ENCODE data around the gene CYP3A4.
"Not testable (repeated sequence)": the region's sequence is repeated elsewhere in the genome, so short reads cannot be mapped to it uniquely, and the experiment has no call there.

CYP3A4 gene

GRCh38 chr7:99751322-99752052 is 32.5 kb downstream of the CYP3A4 start:
- DNase-seq = not testable (repeated sequence)

DNA sequence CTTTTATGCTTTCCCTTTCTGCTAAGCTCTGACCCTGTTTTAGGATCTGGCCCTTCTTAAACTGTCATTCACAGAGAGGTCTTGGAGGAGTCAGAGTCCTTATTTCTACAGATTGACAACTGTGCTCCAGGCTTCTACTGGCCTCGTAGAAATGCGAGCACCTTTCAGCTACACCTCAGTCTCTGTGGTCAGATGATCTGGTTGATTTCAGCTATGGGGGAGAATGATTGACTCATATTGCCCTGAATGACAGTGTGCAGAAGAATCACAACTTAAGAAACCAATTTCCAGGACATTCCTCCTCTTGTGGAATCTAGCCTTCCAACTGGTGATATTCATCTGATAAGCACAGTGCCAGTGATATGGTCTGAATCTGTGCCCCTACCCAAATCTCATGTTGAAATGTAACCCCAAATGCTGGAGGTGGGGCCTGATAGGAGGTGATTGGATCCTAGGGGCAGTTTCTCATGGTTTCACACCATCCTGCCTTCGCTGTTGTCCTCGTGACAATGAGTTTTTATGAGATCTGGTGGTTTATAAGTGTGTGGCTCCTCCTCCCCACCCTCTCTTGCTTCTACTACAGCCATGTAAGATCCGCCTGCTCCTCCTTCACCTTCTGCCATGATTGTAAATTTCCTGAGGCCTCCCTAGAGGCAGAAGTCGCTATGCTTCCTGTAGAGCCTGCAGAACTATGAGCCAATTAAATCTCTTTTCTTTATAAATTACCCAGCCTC is 35.0 kb downstream of the CYP3A4 start:
- no peak for DNase-seq

GRCh38 chr7:99746915-99747314 is 37.1 kb downstream of the CYP3A4 start:
- DNase-seq = not testable (repeated sequence)

DNA sequence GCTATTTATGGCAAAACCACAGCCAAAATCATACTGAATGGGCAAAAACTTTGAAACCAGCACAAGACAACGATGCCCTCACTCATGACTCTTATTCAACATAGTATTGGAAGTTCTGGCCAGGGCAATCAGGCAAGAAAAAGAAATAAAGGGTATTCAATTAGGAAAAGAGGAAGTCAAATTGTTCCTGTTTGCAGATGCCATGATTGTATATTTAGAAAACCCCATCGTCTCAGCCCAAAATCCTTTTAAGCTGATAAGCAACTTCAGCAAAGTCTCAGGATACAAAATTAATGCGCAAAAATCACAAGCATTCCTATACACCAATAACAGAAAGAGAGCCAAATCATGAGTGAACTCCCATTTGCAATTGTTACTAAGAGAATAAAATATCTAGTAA is 38.6 kb downstream of the CYP3A4 start:
- DNase-seq = not testable (repeated sequence)

DNA sequence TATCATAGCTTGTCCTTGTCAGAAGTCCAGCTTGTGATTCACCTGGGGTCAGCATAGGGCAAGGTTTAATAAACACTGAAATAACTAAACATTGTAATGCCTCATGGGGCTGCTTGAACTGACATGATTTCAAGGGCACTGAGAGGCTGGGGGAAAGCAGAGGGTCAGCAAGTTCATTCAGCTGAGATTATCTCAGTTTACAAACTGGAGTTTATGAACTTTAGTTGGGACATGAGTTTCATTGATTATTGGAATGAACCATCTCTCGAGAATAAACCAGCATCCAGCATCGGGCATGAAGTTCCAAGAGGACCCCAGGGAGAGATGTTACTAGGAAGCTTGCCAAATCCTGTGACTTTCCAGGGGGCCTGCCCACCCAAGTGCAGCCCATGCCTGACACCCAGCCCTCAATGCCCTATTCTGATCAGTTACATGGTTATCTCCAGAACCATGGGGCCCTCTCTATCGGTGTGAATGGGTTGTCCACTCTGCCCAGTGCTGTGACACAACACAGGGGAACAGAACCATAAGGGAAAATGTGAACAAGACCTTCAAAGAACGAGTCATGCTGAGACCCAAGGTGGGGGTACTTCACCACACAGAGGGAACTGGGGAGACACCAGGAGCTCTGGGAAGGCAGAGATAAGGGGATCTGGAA is 41.1 kb downstream of the CYP3A4 start:
- no peak for DNase-seq

DNA sequence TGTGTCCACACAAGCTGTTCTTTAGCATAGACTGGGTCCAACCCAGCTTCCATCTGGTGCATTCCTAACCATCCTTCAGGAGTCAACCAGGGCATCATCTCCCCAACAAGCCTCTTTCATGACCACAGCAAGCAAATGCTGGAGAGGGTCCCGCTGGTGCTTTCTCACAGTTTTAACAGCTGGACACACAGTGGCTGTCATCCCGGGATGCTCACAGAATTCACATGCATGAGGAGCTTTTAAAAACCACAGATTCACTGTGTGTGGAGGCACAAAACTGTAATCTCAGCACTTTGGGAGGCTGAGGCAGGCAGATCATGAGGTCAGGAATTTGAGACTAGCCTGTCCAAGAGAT is 42.6 kb downstream of the CYP3A4 start:
- no peak for DNase-seq

GRCh38 chr7:99740573-99741440 is 43.2 kb downstream of the CYP3A4 start:
- DNase-seq = no peak

DNA sequence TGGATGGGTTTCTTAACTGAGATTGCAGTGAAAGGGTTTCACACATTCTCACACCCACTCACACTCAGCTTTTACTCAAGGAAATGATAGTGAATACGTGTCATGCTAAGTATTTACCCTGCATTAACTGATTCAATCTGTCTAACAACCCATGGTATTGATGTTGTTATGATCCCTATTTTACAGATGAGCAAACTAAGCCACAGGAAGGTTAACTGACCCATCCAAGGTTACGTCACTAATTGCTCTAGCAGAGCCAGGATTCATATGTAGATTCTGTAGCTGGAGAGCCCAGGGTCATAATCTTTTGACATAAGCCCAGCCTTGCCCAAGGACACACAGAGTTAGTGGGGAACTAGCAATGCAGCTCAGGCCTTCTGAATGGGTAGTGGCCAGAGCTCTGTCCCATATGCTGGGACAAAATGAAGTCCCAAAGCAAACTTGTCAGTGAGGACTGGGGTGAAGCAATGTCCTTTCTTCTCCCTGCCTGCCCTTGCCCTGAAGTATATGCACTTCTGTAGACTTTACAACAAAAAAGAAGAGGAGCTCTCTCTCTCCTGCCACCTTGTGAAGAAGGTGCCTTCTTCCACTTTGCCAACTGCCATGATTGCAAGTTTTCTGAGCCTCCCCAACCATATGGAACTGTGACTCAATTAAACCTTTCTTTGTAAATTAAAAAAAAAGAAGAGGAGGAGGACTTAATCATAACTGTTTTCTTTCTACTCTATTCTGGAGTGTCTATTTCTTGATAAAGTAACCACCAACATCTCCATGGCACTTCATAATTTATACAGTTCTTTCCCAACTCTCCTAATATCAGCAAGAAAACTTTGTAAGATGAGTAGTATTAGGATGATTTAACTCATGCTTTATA is 44.0 kb downstream of the CYP3A4 start:
- no peak for DNase-seq

DNA sequence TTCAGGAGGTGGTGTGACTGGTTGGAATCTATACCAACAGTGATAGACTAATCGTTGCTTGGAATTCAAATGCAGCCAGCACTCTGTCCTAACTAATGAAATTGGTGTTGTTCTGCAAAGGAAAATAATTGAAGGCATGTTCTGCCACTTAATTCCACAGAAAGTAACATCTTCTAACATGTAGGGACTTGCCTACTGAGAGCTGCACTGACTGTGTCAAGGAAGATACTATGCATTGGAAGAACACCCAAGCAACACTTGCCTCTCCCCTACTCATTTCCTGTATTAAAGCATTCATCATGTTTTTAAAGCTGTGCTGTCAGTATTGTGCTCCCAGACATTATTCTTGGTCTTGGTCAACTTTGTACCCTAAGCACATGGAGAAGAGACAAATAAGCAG is 46.3 kb downstream of the CYP3A4 start:
- no peak for DNase-seq

GRCh38 chr7:99736667-99737066 is 47.3 kb downstream of the CYP3A4 start:
- not testable (repeated sequence) for DNase-seq

- DNase-seq = no peak
Measured at GRCh38 chr7:99734987-99735386, 49.0 kb downstream of the CYP3A4 start, which contains the start of gene CYP3A7. CYP3A7 (minus strand) TSS chr7:99735196; CDS start chr7:99735093, 103 bp downstream.

DNA sequence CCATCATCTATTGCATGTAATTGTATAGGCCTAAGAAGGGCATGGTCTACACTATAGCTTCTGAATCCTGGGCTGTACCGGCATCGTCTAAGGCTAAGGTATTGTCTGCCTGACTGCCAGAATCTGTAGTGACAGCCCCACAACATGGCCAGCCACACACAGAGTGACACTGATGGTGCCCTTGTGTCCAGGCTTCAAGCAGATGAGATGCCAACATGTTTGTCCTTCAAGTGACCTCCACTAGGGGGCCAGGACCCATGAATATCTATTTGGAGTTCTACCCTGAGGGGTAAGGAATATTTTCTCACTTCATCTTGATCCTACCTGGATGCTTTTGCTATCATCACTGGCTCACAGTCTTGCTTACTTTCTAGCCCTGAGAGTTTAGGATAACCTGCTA is 50.5 kb downstream of the CYP3A4 start:
- DNase-seq = no peak

- no peak for DNase-seq
Measured at GRCh38 chr7:99733003-99733402, 51.0 kb downstream of the CYP3A4 start.

DNA sequence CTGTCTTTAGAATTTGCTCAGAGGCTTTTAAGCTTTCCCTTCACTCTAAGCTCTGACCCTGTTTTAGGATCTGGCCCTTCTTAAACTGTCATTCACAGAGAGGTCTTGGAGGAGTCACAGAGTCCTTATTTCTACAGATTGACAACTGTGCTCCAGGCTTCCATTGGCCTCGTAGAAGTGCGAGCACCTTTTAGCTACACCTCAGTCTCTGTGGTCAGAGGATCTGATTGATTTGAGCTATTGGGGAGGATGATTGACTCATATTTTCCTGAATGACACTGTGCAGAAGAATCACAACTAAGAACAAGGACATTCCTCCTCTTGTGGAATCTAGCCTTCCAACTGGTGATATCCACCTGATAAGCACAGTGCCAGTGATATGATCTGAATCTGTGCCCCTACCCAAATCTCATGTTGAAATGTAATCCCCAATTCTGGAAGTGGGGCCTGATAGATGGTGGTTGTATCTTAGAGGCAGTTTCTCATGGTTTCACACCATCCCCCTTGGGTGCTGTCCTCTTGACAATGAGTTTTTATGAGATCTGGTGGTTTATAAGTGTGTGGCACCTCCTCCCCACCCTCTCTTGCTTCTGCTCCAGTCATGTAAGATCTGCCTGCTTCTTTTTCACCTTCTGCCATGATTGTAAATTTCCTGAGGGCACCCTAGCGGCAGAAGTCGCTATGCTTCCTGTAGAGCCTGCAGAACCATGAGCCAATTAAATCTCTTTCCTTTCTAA is 52.2 kb downstream of the CYP3A4 start:
- DNase-seq = no peak

DNA sequence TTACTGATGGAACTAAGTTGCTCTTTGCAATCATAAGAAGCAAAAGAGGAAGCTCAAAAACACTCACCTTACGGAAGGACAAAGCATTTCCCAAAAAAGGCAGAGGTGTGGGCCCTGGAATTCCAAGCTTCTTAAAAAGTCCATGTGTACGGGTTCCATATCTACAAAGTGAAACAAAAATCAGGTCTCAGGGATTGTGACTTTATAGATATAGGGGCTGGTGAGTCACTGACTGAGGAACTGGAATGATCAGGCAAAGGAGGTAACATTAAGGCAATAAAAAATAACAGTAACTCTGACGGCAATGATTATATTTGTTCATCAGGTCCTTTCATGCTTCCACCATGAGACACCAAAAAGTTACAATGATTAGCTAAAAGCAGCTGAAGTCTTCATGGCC is 53.0 kb downstream of the CYP3A4 start:
- no peak for DNase-seq

DNA sequence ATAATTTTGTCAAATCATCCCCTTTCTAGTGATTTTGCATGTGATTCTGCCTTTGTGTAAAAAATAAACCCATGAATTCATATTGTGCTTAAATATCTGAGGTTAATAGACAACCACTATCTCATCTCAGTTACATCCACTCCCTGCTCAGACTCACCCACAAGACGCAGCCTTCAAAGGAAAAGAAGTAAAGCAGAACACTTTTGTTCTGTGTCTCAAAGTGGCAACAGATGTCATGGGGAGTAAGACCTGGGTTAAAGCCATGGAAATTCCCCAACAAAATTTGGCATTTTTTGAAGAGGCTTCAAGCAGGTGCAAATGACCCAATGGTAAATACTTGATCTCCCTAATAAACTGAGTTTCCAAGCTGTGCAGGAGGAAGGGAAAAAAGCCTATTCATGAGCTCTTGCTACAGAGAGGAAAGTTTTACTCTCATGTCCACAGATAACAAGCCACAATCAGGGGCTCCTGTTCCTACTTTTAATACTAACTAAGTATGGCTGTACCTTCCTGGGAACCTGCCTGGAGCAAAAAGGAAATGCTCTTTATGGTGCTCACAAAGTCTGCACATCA is 53.7 kb downstream of the CYP3A4 start:
- no peak for DNase-seq

DNA sequence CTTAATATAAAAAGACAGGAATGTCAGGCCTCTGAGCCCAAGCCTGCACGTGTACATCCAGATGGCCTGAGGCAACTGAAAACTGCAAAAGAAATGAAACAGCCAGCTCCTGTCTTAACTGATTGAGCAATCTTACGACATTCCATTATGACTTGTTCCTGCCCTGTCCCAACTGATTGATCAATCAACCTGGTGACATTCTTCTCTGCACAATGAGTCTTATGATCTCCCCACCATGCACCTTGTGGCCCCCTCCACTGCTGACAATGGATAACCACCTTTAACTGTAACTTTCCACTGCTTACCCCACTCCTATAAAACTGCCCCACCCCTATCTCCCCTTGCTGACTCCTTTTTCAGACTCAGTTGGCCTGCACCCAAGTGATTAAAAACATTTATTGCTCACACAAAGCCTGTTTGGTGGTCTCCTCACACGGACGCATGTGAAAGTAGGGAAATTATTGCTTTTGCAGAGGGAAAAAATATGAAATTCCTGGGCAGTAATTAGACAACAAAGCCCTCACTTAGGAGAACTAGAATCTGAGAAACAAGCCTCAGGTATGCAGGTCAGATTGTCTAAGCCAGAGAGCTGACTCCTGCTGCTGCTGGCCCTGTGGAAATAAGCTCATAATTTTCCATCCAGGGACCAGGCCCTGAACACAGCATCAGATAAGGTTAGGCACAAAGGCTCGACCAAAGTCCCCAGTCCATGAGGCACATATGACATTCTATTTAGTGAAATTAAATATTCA is 54.3 kb downstream of the CYP3A4 start:
- no peak for DNase-seq

DNA sequence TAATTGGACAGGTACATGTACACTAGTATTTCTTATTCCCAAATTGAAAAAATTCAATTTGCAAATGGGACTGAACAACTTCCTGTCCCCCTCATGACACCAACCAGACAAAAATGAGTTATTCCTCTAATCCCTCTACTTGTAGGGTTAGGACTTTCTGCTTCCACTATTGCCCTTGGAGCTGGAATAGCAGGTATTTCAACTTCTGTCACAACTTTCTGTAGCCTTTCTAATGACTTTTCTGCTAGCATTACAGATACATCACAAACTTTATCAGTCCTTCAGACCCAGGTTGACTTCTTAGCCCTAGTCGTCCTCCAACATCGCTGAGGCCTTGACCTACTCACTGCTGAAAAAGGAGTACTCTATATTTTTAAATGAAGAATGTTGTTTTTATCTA is 55.4 kb downstream of the CYP3A4 start:
- DNase-seq = no peak

DNA sequence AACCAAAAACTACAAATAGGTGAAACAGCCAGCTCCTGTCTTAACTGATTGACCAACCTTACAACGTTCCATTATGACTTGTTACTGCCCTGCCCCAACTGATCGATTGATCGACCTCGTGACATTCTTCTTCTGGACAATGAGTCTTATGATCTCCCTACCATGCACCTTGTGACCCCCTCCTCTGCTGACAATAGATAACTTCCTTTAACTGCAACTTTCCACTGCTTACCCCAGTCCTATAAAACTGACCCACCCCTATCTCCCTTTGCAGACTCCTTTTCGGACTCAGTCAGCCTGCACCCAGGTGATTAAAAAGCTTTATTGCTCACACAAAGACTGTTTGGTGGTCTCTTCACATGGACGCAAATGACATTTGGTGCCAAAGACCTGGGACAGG is 60.8 kb downstream of the CYP3A4 start:
- DNase-seq = not testable (repeated sequence)
